Calu3 (cell line): ENCODE measurements around the gene ATXN2L. TPM values are rescaled to one million over a fixed set of nuclear protein-coding genes. Genes with fewer than 3 reads are reported as not detected.

Experiments
- BruUV-seq: library from RNA; stranded (reverse); fragments of 400-500 nt; replicated peaks from 2 replicates; lab custom pipeline; 2021; lab: Mats Ljungman, UMichigan
- CTCF ChIA-PET: fragments of 300-600 bp; sonication (Branson Sonifier 250); formaldehyde crosslinking; loops from one replicate; lab custom pipeline; 2022; ENCODE audit warnings: antibody characterized with exemption; lab: Charles Lee
- DNase-seq: peaks from one replicate; pipeline ENCODE4 v3.0.0; 2022
- H3K27ac Mint-ChIP-seq: one replicate; pipeline ENCODE4 v1.8.0; 2022; ENCODE audit warnings: mixed read lengths; ENCODE audit not compliant: unreplicated experiment
- H3K27me3 Mint-ChIP-seq: one replicate; pipeline ENCODE4 v1.8.0; 2022; ENCODE audit warnings: mixed read lengths; ENCODE audit not compliant: unreplicated experiment
- H3K36me3 Mint-ChIP-seq: one replicate; pipeline ENCODE4 v1.8.0; 2022; ENCODE audit warnings: mild to moderate bottlenecking, moderate library complexity, mixed read lengths; ENCODE audit not compliant: insufficient read depth, unreplicated experiment
- H3K4me1 Mint-ChIP-seq: one replicate; pipeline ENCODE4 v1.8.0; 2022; ENCODE audit warnings: mild to moderate bottlenecking, low read depth, mixed read lengths; ENCODE audit not compliant: unreplicated experiment
- H3K4me3 Mint-ChIP-seq: one replicate; pipeline ENCODE4 v1.8.0; 2022; ENCODE audit warnings: mild to moderate bottlenecking, low read depth, moderate library complexity, mixed read lengths; ENCODE audit not compliant: unreplicated experiment
- H3K9me3 Mint-ChIP-seq: one replicate; pipeline ENCODE4 v1.8.0; 2022; ENCODE audit warnings: low read depth, mixed read lengths; ENCODE audit not compliant: unreplicated experiment
- CTCF ChIP-seq: fragments of 200-600 bp; IDR thresholded peaks from one replicate; pipeline ENCODE4 v1.8.0; 2022; ENCODE audit warnings: antibody characterized with exemption; ENCODE audit not compliant: unreplicated experiment
- intact Hi-C: fragments of 100-400 bp; cut with micrococcal nuclease; formaldehyde crosslinking; loops from one replicate; pipeline ENCODE4 v1.10.0; 2022; ENCODE audit not compliant: unreplicated experiment
- total RNA-seq: library from RNA; stranded (reverse); gene quantifications from 2 replicates; pipeline ENCODE4 v1.2.3, GENCODE V29; 2022

Gene ATXN2L
- total RNA-seq, 1 experiment from 2014 or later: 276 TPM

GRCh38 chr16:28823873-28824716 lies 1.3 kb downstream of the ATXN2L start:
- peaks cover 100% of the 10 kb centered on the region for H3K36me3 Mint-ChIP-seq
- CTCF ChIA-PET: interaction anchor here (0.8 kb wide), 1 partner anchor 18 kb away, joined by 3 read pairs; no protein-coding TSS in a partner anchor
- peaks cover 4% of the 10 kb centered on the region for H3K9me3 Mint-ChIP-seq
- peaks cover 42% of the 10 kb centered on the region for H3K4me1 Mint-ChIP-seq
- peak overlapping the region; percentile 96 for H3K27ac Mint-ChIP-seq
- peak; percentile 99 for DNase-seq
- intact Hi-C loops: no loop called here
- TF ChIP-seq CTCF: peak; percentile 24
- H3K27me3 Mint-ChIP-seq: no peaks in the 10 kb centered on the region
- peak overlapping the region; percentile 97 for H3K4me3 Mint-ChIP-seq
- no TSS peak for BruUV-seq

GRCh38 chr16:28824717-28824973 lies 1.8 kb downstream of the ATXN2L start:
- Mint-ChIP-seq H3K4me3 (peak overlapping the region; percentile 97), H3K4me1 (peaks cover 42% of the 10 kb centered on the region), H3K27ac (peak overlapping the region; percentile 96), H3K36me3 (peaks cover 100% of the 10 kb centered on the region), H3K27me3 (no peaks in the 10 kb centered on the region), H3K9me3 (peaks cover 4% of the 10 kb centered on the region)
- BruUV-seq: TSS peak; percentile 39
- no peak for DNase-seq
- CTCF ChIA-PET: no interaction called here
- TF ChIP-seq CTCF: no peak
- intact Hi-C loops: no loop called here

- CTCF ChIA-PET: no interaction called here
- Mint-ChIP-seq H3K4me1 (peaks cover 27% of the 10 kb centered on the region), H3K27ac (peak overlapping the region; percentile 45), H3K4me3 (peak overlapping the region; percentile 97), H3K9me3 (no peaks in the 10 kb centered on the region), H3K36me3 (peaks cover 100% of the 10 kb centered on the region), H3K27me3 (no peaks in the 10 kb centered on the region)
- no peak for TF ChIP-seq CTCF
- intact Hi-C loops: no loop called here
- no TSS peak for BruUV-seq
- no peak for DNase-seq
Measured at GRCh38 chr16:28826141-28826540, 3.3 kb downstream of the ATXN2L start.

DNA sequence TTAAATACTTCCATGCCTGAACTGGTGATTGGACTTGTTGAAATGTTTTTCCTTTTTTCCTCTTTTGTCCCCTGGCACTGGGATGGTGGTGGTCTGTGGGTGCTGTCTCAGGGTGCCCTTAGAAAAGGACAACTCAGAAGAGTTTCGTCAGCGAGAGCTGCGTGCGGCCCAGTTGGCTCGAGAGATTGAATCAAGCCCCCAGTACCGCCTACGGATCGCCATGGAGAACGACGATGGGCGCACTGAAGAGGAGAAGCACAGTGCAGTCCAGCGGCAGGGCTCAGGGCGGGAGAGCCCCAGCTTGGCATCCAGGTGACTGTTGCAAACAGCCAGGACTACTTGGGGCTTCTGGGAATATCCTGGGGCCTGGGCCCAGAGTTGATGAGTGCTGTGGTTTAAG lies 6.9 kb downstream of the ATXN2L start:
- Mint-ChIP-seq H3K9me3 (no peaks in the 10 kb centered on the region), H3K4me1 (peaks cover 42% of the 10 kb centered on the region), H3K4me3 (no peak overlapping the region), H3K36me3 (peaks cover 97% of the 10 kb centered on the region), H3K27me3 (no peaks in the 10 kb centered on the region), H3K27ac (no peak overlapping the region)
- CTCF ChIA-PET: no interaction called here
- no peak for TF ChIP-seq CTCF
- intact Hi-C loops: no loop called here
- no peak for DNase-seq
- no TSS peak for BruUV-seq
